ENCODE data around the gene PAMR1.

DNA sequence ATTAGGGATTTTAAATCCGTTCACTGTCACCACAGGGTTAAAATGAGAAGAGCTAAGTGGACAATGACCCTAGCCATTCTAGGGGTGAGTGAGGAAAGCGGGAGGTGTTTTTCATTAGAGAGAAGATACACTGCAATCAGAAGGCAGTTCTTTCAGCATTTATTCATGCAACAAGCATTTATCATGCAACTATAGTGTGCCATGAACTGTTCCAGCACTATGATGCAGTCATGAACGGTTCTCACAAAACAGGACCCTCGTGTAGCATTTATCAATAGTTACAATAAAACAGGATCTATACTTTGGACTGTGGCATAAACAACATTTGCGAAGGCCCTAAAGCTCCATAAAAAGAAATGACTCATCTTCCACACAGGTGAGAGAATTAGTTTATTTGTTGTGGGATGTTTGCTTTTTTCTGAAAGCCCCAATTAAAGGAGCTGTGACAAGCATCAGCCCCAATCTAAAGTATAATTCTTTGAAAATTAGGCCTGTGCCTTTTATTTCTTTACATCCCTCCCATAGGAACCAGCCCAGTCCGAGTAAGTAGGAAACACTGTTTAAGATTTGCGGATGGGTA, 51.5 kb downstream of the PAMR1 start:
- TF ChIP-seq, protein P1, sequence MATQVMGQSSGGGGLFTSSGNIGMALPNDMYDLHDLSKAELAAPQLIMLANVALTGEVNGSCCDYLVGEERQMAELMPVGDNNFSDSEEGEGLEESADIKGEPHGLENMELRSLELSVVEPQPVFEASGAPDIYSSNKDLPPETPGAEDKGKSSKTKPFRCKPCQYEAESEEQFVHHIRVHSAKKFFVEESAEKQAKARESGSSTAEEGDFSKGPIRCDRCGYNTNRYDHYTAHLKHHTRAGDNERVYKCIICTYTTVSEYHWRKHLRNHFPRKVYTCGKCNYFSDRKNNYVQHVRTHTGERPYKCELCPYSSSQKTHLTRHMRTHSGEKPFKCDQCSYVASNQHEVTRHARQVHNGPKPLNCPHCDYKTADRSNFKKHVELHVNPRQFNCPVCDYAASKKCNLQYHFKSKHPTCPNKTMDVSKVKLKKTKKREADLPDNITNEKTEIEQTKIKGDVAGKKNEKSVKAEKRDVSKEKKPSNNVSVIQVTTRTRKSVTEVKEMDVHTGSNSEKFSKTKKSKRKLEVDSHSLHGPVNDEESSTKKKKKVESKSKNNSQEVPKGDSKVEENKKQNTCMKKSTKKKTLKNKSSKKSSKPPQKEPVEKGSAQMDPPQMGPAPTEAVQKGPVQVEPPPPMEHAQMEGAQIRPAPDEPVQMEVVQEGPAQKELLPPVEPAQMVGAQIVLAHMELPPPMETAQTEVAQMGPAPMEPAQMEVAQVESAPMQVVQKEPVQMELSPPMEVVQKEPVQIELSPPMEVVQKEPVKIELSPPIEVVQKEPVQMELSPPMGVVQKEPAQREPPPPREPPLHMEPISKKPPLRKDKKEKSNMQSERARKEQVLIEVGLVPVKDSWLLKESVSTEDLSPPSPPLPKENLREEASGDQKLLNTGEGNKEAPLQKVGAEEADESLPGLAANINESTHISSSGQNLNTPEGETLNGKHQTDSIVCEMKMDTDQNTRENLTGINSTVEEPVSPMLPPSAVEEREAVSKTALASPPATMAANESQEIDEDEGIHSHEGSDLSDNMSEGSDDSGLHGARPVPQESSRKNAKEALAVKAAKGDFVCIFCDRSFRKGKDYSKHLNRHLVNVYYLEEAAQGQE (IDR thresholded peaks at IDR 0.05; ENCODE audit: insufficient read depth in 1 of 2, low read depth in 2 of 2, low read length in 2 of 2) = no peak
- no peak for TF ChIP-seq POLR2AphosphoS5 (IDR thresholded peaks at IDR 0.05; ENCODE audit: low read depth, low read length)
- TF ChIP-seq FOXP2 (optimal IDR thresholded peaks at IDR 0.05; ENCODE audit: borderline replicate concordance, extremely low read depth, extremely low read length, insufficient read depth) = no peak

Data from PFSK-1 (cell line).